Measurements from ENCODE around the gene ZNF777. TPM values are rescaled to one million over a fixed set of nuclear protein-coding genes. Genes with fewer than 3 reads are reported as not detected.

ZNF777 gene
- polyA plus RNA-seq, 1 donor from 2014 or later: 6.1 TPM

GRCh38 chr7:149479568-149479967 lies 18.7 kb upstream of the ZNF777 start:
- peaks cover 17% of the 10 kb centered on the region for H3K36me3 ChIP-seq (ENCODE audit: insufficient read depth, low read length)
- no peak overlapping the region for H3K4me3 ChIP-seq (ENCODE audit: low read length)
- H3K79me2 ChIP-seq (replicated peaks; ENCODE audit: insufficient read depth, low read length): no peaks in the 10 kb centered on the region
- H4K20me1 ChIP-seq (ENCODE audit: insufficient read depth): no peaks in the 10 kb centered on the region
- H3F3A ChIP-seq (ENCODE audit: insufficient read depth, low read length, poor library complexity, severe bottlenecking): no peaks in the 10 kb centered on the region
- no peaks in the 10 kb centered on the region for H3K27me3 ChIP-seq (ENCODE audit: insufficient read depth, low read depth, low read length)
- H3K9ac ChIP-seq (ENCODE audit: low read length): no peak overlapping the region
- H3K9me2 ChIP-seq (ENCODE audit: insufficient read depth, low read length): no peaks in the 10 kb centered on the region
- H3K9me3 ChIP-seq (ENCODE audit: low read length): no peaks in the 10 kb centered on the region
- TF ChIP-seq CTCF (IDR thresholded peaks at IDR 0.05; ENCODE audit: poor library complexity, severe bottlenecking) (no peak), EZH2 (IDR thresholded peaks at IDR 0.05; ENCODE audit: borderline replicate concordance, insufficient read depth, low read length, poor library complexity, severe bottlenecking) (no peak), SMC3 (conservative IDR thresholded peaks at IDR 0.05; ENCODE audit: poor library complexity) (no peak), TAF1 (IDR thresholded peaks at IDR 0.05; ENCODE audit: low read depth) (no peak), POLR2AphosphoS5 (IDR thresholded peaks at IDR 0.05) (no peak), EP300 (conservative IDR thresholded peaks at IDR 0.05; ENCODE audit: poor library complexity, severe bottlenecking) (no peak), REST (IDR thresholded peaks at IDR 0.05; ENCODE audit: borderline replicate concordance) (no peak), RAD21 (conservative IDR thresholded peaks at IDR 0.05) (no peak), MXI1 (conservative IDR thresholded peaks at IDR 0.05; ENCODE audit: poor library complexity, severe bottlenecking) (no peak)
- H3K4me2 ChIP-seq (ENCODE audit: low read length): no peak overlapping the region
- no peak overlapping the region for H2AFZ ChIP-seq (ENCODE audit: low read depth, low read length)
- no peak overlapping the region for H3K27ac ChIP-seq (ENCODE audit: low read length)

DNA sequence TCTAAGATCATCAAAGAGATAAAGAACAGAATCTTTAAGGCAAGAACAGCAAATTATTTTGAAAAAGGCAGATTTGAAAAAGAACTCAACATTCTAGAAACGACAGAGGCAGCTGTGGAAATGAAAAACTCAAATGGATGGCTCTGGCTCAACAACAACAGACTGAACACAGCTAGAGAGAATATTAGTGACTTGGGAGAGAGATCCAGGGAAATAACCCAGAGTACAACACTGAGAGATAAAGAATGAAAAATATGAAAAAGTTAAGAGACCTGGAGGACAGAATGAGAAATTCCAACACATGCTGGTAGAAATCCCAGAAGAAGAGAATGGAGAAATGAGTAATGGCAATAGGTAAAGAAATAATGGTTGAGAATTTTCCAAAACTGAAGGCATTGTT lies 17.9 kb upstream of the ZNF777 start:
- Histone ChIP-seq H3K79me2 (replicated peaks; ENCODE audit: insufficient read depth, low read length) (no peaks in the 10 kb centered on the region), H3K9ac (ENCODE audit: low read length) (no peak overlapping the region), H3K27ac (ENCODE audit: low read length) (no peak overlapping the region), H3K4me3 (ENCODE audit: low read length) (no peak overlapping the region), H2AFZ (ENCODE audit: low read depth, low read length) (no peak overlapping the region), H3K27me3 (ENCODE audit: insufficient read depth, low read depth, low read length) (no peaks in the 10 kb centered on the region), H3K9me2 (ENCODE audit: insufficient read depth, low read length) (no peaks in the 10 kb centered on the region), H3F3A (ENCODE audit: insufficient read depth, low read length, poor library complexity, severe bottlenecking) (no peaks in the 10 kb centered on the region), H3K4me2 (ENCODE audit: low read length) (no peak overlapping the region), H3K9me3 (ENCODE audit: low read length) (no peaks in the 10 kb centered on the region), H3K36me3 (ENCODE audit: insufficient read depth, low read length) (peaks cover 17% of the 10 kb centered on the region), H4K20me1 (ENCODE audit: insufficient read depth) (no peaks in the 10 kb centered on the region)
- no peak for TF ChIP-seq CTCF (IDR thresholded peaks at IDR 0.05; ENCODE audit: poor library complexity, severe bottlenecking)
- TF ChIP-seq MXI1 (conservative IDR thresholded peaks at IDR 0.05; ENCODE audit: poor library complexity, severe bottlenecking): no peak
- no peak for TF ChIP-seq SMC3 (conservative IDR thresholded peaks at IDR 0.05; ENCODE audit: poor library complexity)
- no peak for TF ChIP-seq POLR2AphosphoS5 (IDR thresholded peaks at IDR 0.05)
- TF ChIP-seq RAD21 (conservative IDR thresholded peaks at IDR 0.05): no peak
- no peak for TF ChIP-seq TAF1 (IDR thresholded peaks at IDR 0.05; ENCODE audit: low read depth)
- TF ChIP-seq REST (IDR thresholded peaks at IDR 0.05; ENCODE audit: borderline replicate concordance): no peak
- TF ChIP-seq EP300 (conservative IDR thresholded peaks at IDR 0.05; ENCODE audit: poor library complexity, severe bottlenecking): no peak
- no peak for TF ChIP-seq EZH2 (IDR thresholded peaks at IDR 0.05; ENCODE audit: borderline replicate concordance, insufficient read depth, low read length, poor library complexity, severe bottlenecking)
